ENCODE measurements around the gene ZNF526. TPM values are rescaled to one million over a fixed set of nuclear protein-coding genes. Genes with fewer than 3 reads are reported as not detected.

ZNF526 gene
- total and polyA plus RNA-seq, 2 donors from 2014 or later, result 2.6 to 11.6 TPM

GRCh38 chr19:42271861-42272534, 51.9 kb downstream of the ZNF526 start:
- peaks cover 0 to 17% (median 6%) of the 10 kb centered on the region in 3 donors for H3K36me3 ChIP-seq (ENCODE audit: control insufficient read depth in 2 of 3, insufficient read depth in 3 of 3, low read length in 3 of 3)
- intact Hi-C loops (cut with DNase I), result no loop called here
- no peaks in the 10 kb centered on the region for H3K9me3 ChIP-seq (ENCODE audit: control insufficient read depth in 2 of 3, insufficient read depth in 1 of 3, low read length in 3 of 3)
- no peak overlapping the region for H3K9ac ChIP-seq (ENCODE audit: low read length in 3 of 3)
- no peak overlapping the region for H3K27ac ChIP-seq (ENCODE audit: low read depth in 2 of 2, low read length in 2 of 2)
- DNase-seq, result peak in 2 of 5 donors; percentile 54 to 73
- TF ChIP-seq, protein P1, sequence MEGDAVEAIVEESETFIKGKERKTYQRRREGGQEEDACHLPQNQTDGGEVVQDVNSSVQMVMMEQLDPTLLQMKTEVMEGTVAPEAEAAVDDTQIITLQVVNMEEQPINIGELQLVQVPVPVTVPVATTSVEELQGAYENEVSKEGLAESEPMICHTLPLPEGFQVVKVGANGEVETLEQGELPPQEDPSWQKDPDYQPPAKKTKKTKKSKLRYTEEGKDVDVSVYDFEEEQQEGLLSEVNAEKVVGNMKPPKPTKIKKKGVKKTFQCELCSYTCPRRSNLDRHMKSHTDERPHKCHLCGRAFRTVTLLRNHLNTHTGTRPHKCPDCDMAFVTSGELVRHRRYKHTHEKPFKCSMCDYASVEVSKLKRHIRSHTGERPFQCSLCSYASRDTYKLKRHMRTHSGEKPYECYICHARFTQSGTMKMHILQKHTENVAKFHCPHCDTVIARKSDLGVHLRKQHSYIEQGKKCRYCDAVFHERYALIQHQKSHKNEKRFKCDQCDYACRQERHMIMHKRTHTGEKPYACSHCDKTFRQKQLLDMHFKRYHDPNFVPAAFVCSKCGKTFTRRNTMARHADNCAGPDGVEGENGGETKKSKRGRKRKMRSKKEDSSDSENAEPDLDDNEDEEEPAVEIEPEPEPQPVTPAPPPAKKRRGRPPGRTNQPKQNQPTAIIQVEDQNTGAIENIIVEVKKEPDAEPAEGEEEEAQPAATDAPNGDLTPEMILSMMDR (IDR thresholded peaks at IDR 0.05; ENCODE audit: borderline replicate concordance, extremely low read depth, insufficient read depth), result no peak
- H3K4me3 ChIP-seq (ENCODE audit: low read length in 3 of 3), result no peak overlapping the region
- H3K4me1 ChIP-seq (ENCODE audit: control insufficient read depth in 2 of 3, insufficient read depth in 2 of 3, low read depth in 1 of 3, low read length in 3 of 3), result peaks cover 3 to 25% (median 12%) of the 10 kb centered on the region in 3 donors
- no peak for FAIRE-seq
- H3K27me3 ChIP-seq (ENCODE audit: control insufficient read depth, insufficient read depth, low read length), result no peaks in the 10 kb centered on the region

DNA sequence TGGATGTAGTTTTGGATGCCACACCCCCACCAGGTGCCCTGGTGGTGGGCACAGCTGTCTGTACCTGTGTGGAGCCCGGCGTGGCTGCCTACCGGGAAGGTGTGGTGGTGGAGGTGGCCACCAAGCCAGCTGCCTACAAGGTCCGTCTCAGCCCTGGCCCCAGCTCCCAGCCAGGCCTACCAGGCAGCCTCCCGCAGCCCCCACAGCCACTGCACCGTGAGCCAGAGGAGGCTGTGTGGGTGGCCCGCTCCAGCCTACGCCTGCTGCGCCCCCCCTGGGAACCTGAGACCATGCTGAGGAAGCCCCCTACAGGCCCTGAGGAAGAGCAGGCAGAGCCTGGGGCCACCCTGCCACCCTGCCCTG, 52.4 kb downstream of the ZNF526 start:
- Histone ChIP-seq H3K27me3 (ENCODE audit: control insufficient read depth, insufficient read depth, low read length) (no peaks in the 10 kb centered on the region), H3K9me3 (ENCODE audit: control insufficient read depth in 2 of 3, insufficient read depth in 1 of 3, low read length in 3 of 3) (no peaks in the 10 kb centered on the region), H3K9ac (ENCODE audit: low read length in 3 of 3) (no peak overlapping the region), H3K27ac (ENCODE audit: low read depth in 2 of 2, low read length in 2 of 2) (no peak overlapping the region), H3K4me3 (ENCODE audit: low read length in 3 of 3) (no peak overlapping the region), H3K4me1 (ENCODE audit: control insufficient read depth in 2 of 3, insufficient read depth in 2 of 3, low read depth in 1 of 3, low read length in 3 of 3) (peaks cover 3 to 26% (median 14%) of the 10 kb centered on the region in 3 donors), H3K36me3 (ENCODE audit: control insufficient read depth in 2 of 3, insufficient read depth in 3 of 3, low read length in 3 of 3) (peaks cover 0 to 17% (median 6%) of the 10 kb centered on the region in 3 donors)
- FAIRE-seq, result no peak
- TF ChIP-seq, protein P1 (IDR thresholded peaks at IDR 0.05; ENCODE audit: borderline replicate concordance, extremely low read depth, insufficient read depth), result no peak
- DNase-seq, result peak in 2 of 5 donors; percentile 53 to 81
- intact Hi-C loops (cut with DNase I), result no loop called here

GRCh38 chr19:42272989-42273406, 52.9 kb downstream of the ZNF526 start:
- DNase-seq (peak in 1 of 5 donors; percentile 77), FAIRE-seq (no peak)
- Histone ChIP-seq H3K36me3 (ENCODE audit: control insufficient read depth in 2 of 3, insufficient read depth in 3 of 3, low read length in 3 of 3) (peaks cover 0 to 17% (median 6%) of the 10 kb centered on the region in 3 donors), H3K27me3 (ENCODE audit: control insufficient read depth, insufficient read depth, low read length) (no peaks in the 10 kb centered on the region), H3K4me3 (ENCODE audit: low read length in 3 of 3) (no peak overlapping the region), H3K27ac (ENCODE audit: low read depth in 2 of 2, low read length in 2 of 2) (no peak overlapping the region), H3K9ac (ENCODE audit: low read length in 3 of 3) (no peak overlapping the region), H3K4me1 (ENCODE audit: control insufficient read depth in 2 of 3, insufficient read depth in 2 of 3, low read depth in 1 of 3, low read length in 3 of 3) (peaks cover 0 to 25% (median 18%) of the 10 kb centered on the region in 3 donors), H3K9me3 (ENCODE audit: control insufficient read depth in 2 of 3, insufficient read depth in 1 of 3, low read length in 3 of 3) (no peaks in the 10 kb centered on the region)
- intact Hi-C loops (cut with DNase I), result no loop called here
- TF ChIP-seq, protein P1 (IDR thresholded peaks at IDR 0.05; ENCODE audit: borderline replicate concordance, extremely low read depth, insufficient read depth), result no peak
